ENCODE data around the gene TMEM72. TPM values are rescaled to one million over a fixed set of nuclear protein-coding genes. Genes with fewer than 3 reads are reported as not detected.

Gene TMEM72
- total RNA-seq, 1 donor: not detected

GRCh38 chr10:44949915-44950314 is 38.8 kb downstream of the TMEM72 start:
- TF ChIP-seq CTCF (IDR thresholded peaks at IDR 0.05; ENCODE audit: extremely low read depth, low read depth, low read length): no peak

GRCh38 chr10:44950326-44951225 is 39.4 kb downstream of the TMEM72 start:
- no peak for DNase-seq (ENCODE audit: insufficient read length, low spot score, missing footprints)
- no peak overlapping the region for H2AFZ ChIP-seq (ENCODE audit: low read length)
- no peak overlapping the region for H3K4me3 ChIP-seq (ENCODE audit: insufficient read depth, low read length)
- H3K36me3 ChIP-seq (ENCODE audit: insufficient read depth, low read length): peaks cover 2% of the 10 kb centered on the region
- H3K4me2 ChIP-seq (ENCODE audit: insufficient read depth, low read length): no peak overlapping the region
- no peaks in the 10 kb centered on the region for H3K79me2 ChIP-seq (ENCODE audit: insufficient read depth, low read length)
- H3K27me3 ChIP-seq (ENCODE audit: insufficient read depth, low read length): no peaks in the 10 kb centered on the region
- H3K27ac ChIP-seq (ENCODE audit: low read depth, low read length): no peak overlapping the region
- TF ChIP-seq CTCF (IDR thresholded peaks at IDR 0.05; ENCODE audit: extremely low read depth, low read depth, low read length): no peak
- no peaks in the 10 kb centered on the region for H3K9me3 ChIP-seq (ENCODE audit: low read depth, low read length)
- no peaks in the 10 kb centered on the region for H4K20me1 ChIP-seq (ENCODE audit: insufficient read depth, low read length)
- peaks cover 14% of the 10 kb centered on the region for H3K4me1 ChIP-seq (ENCODE audit: insufficient read depth, low read length)

More at GRCh38 chr10:44949915-44950314, 38.8 kb downstream of the TMEM72 start:
- Histone ChIP-seq H3K36me3 (ENCODE audit: insufficient read depth, low read length) (no peaks in the 10 kb centered on the region), H3K4me3 (ENCODE audit: insufficient read depth, low read length) (no peak overlapping the region), H3K4me1 (ENCODE audit: insufficient read depth, low read length) (peaks cover 14% of the 10 kb centered on the region), H3K9me3 (ENCODE audit: low read depth, low read length) (no peaks in the 10 kb centered on the region), H3K27me3 (ENCODE audit: insufficient read depth, low read length) (no peaks in the 10 kb centered on the region), H4K20me1 (ENCODE audit: insufficient read depth, low read length) (no peaks in the 10 kb centered on the region), H3K79me2 (ENCODE audit: insufficient read depth, low read length) (no peaks in the 10 kb centered on the region), H2AFZ (ENCODE audit: low read length) (no peak overlapping the region), H3K4me2 (ENCODE audit: insufficient read depth, low read length) (no peak overlapping the region), H3K27ac (ENCODE audit: low read depth, low read length) (no peak overlapping the region)
- no peak for DNase-seq (ENCODE audit: insufficient read length, low spot score, missing footprints)

- no peaks in the 10 kb centered on the region for H3K9me3 ChIP-seq (ENCODE audit: low read depth, low read length)
- H3K4me1 ChIP-seq (ENCODE audit: insufficient read depth, low read length): peaks cover 4% of the 10 kb centered on the region
- peaks cover 7% of the 10 kb centered on the region for H3K36me3 ChIP-seq (ENCODE audit: insufficient read depth, low read length)
- H2AFZ ChIP-seq (ENCODE audit: low read length): no peak overlapping the region
- TF ChIP-seq CTCF (IDR thresholded peaks at IDR 0.05; ENCODE audit: extremely low read depth, low read depth, low read length): no peak
- H3K4me3 ChIP-seq (ENCODE audit: insufficient read depth, low read length): no peak overlapping the region
- no peaks in the 10 kb centered on the region for H3K27me3 ChIP-seq (ENCODE audit: insufficient read depth, low read length)
- H3K79me2 ChIP-seq (ENCODE audit: insufficient read depth, low read length): no peaks in the 10 kb centered on the region
- H4K20me1 ChIP-seq (ENCODE audit: insufficient read depth, low read length): no peaks in the 10 kb centered on the region
- H3K4me2 ChIP-seq (ENCODE audit: insufficient read depth, low read length): no peak overlapping the region
- no peak overlapping the region for H3K27ac ChIP-seq (ENCODE audit: low read depth, low read length)
- DNase-seq (ENCODE audit: insufficient read length, low spot score, missing footprints): no peak
These were observed 40.6 kb downstream of the TMEM72 start for GRCh38 chr10:44951576-44952226.

- no peak overlapping the region for H3K4me3 ChIP-seq (ENCODE audit: insufficient read depth, low read length)
- H3K9me3 ChIP-seq (ENCODE audit: low read depth, low read length): no peaks in the 10 kb centered on the region
- H3K27ac ChIP-seq (ENCODE audit: low read depth, low read length): no peak overlapping the region
- no peak overlapping the region for H2AFZ ChIP-seq (ENCODE audit: low read length)
- no peak overlapping the region for H3K4me2 ChIP-seq (ENCODE audit: insufficient read depth, low read length)
- H3K79me2 ChIP-seq (ENCODE audit: insufficient read depth, low read length): peaks cover 4% of the 10 kb centered on the region
- peaks cover 7% of the 10 kb centered on the region for H3K36me3 ChIP-seq (ENCODE audit: insufficient read depth, low read length)
- H4K20me1 ChIP-seq (ENCODE audit: insufficient read depth, low read length): no peaks in the 10 kb centered on the region
- peaks cover 3% of the 10 kb centered on the region for H3K4me1 ChIP-seq (ENCODE audit: insufficient read depth, low read length)
- H3K27me3 ChIP-seq (ENCODE audit: insufficient read depth, low read length): no peaks in the 10 kb centered on the region
- DNase-seq (ENCODE audit: insufficient read length, low spot score, missing footprints): no peak
- TF ChIP-seq CTCF (IDR thresholded peaks at IDR 0.05; ENCODE audit: extremely low read depth, low read depth, low read length): no peak
These were observed 41.7 kb downstream of the TMEM72 start for GRCh38 chr10:44952779-44953231.

All from osteoblast (primary cell).